ENCODE measurements around the gene REXO5. TPM values are rescaled to one million over a fixed set of nuclear protein-coding genes. Genes with fewer than 3 reads are reported as not detected.

The REXO5 gene
- total and polyA plus RNA-seq, 2 of the 13 experiments (the other 11 are each of a cell fraction or from before 2014, with no cell fraction given) = 5.9 to 13.1 TPM

DNA sequence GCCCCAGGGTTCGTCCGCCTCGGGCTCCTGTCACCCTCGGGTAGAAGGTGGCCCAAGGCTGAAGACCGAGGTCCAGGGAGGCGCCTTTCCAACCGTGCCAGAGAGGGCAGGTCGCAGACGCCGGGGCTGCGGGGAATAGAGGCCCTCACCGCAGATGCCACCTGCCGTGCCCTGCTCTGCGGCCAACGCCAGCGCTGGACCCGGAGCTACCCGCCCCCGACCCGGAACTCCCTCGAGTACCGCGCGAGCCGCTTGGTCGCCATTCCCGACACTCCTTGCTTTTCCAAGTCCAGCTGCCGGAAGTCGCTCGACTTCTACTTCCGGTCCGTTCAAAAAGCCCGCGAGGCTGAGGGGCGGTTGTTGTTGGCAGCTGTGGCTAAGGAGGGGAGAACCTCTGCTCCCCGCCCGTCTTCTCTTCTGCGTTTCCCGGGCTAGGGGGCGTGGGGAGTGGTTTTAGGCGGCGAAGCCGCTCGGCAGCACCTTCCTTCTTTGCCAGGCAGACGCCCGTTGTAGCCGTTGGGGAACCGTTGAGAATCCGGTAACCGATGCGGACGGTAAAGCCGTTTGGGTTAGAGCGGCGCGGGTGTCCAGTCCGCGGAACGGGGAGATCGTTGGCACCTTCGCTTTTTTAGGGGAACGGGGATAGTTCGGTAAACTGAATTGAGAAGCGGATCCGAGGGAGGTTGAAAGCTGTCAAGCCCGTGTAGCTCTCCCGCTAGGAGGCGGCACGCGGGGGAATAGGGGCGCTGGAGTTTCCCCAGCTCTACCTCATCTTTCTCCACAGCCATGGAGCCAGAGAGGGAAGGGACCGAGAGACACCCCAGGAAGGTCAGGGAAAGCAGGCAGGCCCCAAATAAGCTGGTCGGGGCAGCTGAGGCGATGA, at the start of gene REXO5, which contains the start of gene ERI2 (continued):
- TF ChIP-seq, protein P1, sequence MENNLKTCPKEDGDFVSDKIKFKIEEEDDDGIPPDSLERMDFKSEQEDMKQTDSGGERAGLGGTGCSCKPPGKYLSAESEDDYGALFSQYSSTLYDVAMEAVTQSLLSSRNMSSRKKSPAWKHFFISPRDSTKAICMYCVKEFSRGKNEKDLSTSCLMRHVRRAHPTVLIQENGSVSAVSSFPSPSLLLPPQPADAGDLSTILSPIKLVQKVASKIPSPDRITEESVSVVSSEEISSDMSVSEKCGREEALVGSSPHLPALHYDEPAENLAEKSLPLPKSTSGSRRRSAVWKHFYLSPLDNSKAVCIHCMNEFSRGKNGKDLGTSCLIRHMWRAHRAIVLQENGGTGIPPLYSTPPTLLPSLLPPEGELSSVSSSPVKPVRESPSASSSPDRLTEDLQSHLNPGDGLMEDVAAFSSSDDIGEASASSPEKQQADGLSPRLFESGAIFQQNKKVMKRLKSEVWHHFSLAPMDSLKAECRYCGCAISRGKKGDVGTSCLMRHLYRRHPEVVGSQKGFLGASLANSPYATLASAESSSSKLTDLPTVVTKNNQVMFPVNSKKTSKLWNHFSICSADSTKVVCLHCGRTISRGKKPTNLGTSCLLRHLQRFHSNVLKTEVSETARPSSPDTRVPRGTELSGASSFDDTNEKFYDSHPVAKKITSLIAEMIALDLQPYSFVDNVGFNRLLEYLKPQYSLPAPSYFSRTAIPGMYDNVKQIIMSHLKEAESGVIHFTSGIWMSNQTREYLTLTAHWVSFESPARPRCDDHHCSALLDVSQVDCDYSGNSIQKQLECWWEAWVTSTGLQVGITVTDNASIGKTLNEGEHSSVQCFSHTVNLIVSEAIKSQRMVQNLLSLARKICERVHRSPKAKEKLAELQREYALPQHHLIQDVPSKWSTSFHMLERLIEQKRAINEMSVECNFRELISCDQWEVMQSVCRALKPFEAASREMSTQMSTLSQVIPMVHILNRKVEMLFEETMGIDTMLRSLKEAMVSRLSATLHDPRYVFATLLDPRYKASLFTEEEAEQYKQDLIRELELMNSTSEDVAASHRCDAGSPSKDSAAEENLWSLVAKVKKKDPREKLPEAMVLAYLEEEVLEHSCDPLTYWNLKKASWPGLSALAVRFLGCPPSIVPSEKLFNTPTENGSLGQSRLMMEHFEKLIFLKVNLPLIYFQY (CRISPR knock-in tag; IDR thresholded peaks at IDR 0.05; ENCODE audit: borderline replicate concordance) = peak; percentile 81; the same call in 1 of the 2 replicates
- peak; percentile 46 for TF ChIP-seq ZNF652 (CRISPR knock-in tag; IDR thresholded peaks at IDR 0.05; ENCODE audit: borderline replicate concordance, low read depth)
- TF ChIP-seq KLF12 (CRISPR knock-in tag; IDR thresholded peaks at IDR 0.05; ENCODE audit: borderline replicate concordance) = peak; percentile 83
- peak; percentile 48 for TF ChIP-seq TBL1XR1 (IDR thresholded peaks at IDR 0.05; ENCODE audit: borderline replicate concordance, low read length, partially characterized antibody)
- TF ChIP-seq RCOR2 (CRISPR knock-in tag; IDR thresholded peaks at IDR 0.05) = peak; percentile 19
- TF ChIP-seq HINFP (CRISPR knock-in tag; IDR thresholded peaks at IDR 0.05; ENCODE audit: low read depth) = peak; percentile 73; the same call in 1 of the 2 replicates
- TF ChIP-seq ZNF768 (CRISPR knock-in tag; IDR thresholded peaks at IDR 0.05) = peak; percentile 89; the same call in 1 of the 2 replicates
- peak; percentile 95 for TF ChIP-seq SIN3B (IDR thresholded peaks at IDR 0.05; ENCODE audit: low read length)
- TF ChIP-seq, protein P2, sequence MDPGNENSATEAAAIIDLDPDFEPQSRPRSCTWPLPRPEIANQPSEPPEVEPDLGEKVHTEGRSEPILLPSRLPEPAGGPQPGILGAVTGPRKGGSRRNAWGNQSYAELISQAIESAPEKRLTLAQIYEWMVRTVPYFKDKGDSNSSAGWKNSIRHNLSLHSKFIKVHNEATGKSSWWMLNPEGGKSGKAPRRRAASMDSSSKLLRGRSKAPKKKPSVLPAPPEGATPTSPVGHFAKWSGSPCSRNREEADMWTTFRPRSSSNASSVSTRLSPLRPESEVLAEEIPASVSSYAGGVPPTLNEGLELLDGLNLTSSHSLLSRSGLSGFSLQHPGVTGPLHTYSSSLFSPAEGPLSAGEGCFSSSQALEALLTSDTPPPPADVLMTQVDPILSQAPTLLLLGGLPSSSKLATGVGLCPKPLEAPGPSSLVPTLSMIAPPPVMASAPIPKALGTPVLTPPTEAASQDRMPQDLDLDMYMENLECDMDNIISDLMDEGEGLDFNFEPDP (CRISPR knock-in tag; conservative IDR thresholded peaks at IDR 0.05) = peak; percentile 98; the same call in 1 of the 2 replicates
- no peak; the same call in 1 of the 2 replicates for TF ChIP-seq ZNF737 (CRISPR knock-in tag; IDR thresholded peaks at IDR 0.05; ENCODE audit: borderline replicate concordance)
- peak; percentile 73 for TF ChIP-seq ZNF446 (CRISPR knock-in tag; IDR thresholded peaks at IDR 0.05)
- no peak; the same call in 1 of the 2 replicates for TF ChIP-seq SMAD9 (CRISPR knock-in tag; IDR thresholded peaks at IDR 0.05)
- TF ChIP-seq ZNF430 (CRISPR knock-in tag; IDR thresholded peaks at IDR 0.05) = peak; percentile 99
- peak; percentile 98; the same call in 1 of the 2 replicates for TF ChIP-seq NFKB2 (CRISPR knock-in tag; IDR thresholded peaks at IDR 0.05; ENCODE audit: borderline replicate concordance)

All from HepG2 (cell line).